Transverse colon (tissue), 4 donors: ENCODE results near the gene DND1. TPM values are rescaled to one million over a fixed set of nuclear protein-coding genes. Genes with fewer than 3 reads are reported as not detected.
A peak's percentile ranks its signal among the peaks of the same experiment; 100 is the strongest.
"Not testable (repeated sequence)": the region's sequence is repeated elsewhere in the genome, so short reads cannot be mapped to it uniquely, and the experiment has no call there.

Experiments used
- DNase-seq: peaks from one replicate; pipeline ENCODE4 v3.0.0-alpha.2; 2019
- H3K27ac ChIP-seq, 4 donors: fragments of 200-600 bp; sonication (generic); 2 replicates each; pipeline ENCODE4 v1.5.1; 2016 to 2018; ENCODE audit warnings: inconsistent platforms in 4 of 4
- H3K27me3 ChIP-seq: fragments of 200-600 bp; sonication (generic); 2 replicates; pipeline ENCODE4 v1.5.1; 2017; ENCODE audit warnings: inconsistent platforms
- H3K36me3 ChIP-seq, 4 donors: fragments of 200-600 bp; sonication (generic); 2 replicates each; pipeline ENCODE4 v1.5.1; 2017 to 2019; ENCODE audit warnings: inconsistent platforms in 4 of 4
- H3K4me1 ChIP-seq, 4 donors: fragments of 200-600 bp; sonication (generic); 2 replicates each; pipeline ENCODE4 v1.5.1; 2017 to 2020; ENCODE audit warnings: inconsistent platforms in 4 of 4
- H3K4me3 ChIP-seq, 4 donors: fragments of 200-600 bp; sonication (generic); 1 replicate in 1 of 4; 2 replicates in 3 of 4; pipeline versions ENCODE4 v1.5.1 to v1.6.1; 2017 to 2019; ENCODE audit warnings: inconsistent platforms in 4 of 4
- H3K9me3 ChIP-seq, 2 donors: fragments of 200-600 bp; sonication (generic); 2 replicates each; pipeline ENCODE4 v1.5.1; 2017 to 2019; ENCODE audit warnings: inconsistent platforms in 2 of 2
- CTCF ChIP-seq, 5 experiments: fragments of 200-600 bp in 3 of 5; fragments of 450-650 bp in 2 of 5; sonication (generic) in 3 of 5; IDR thresholded peaks; 1 replicate in 2 of 5; 2 replicates in 3 of 5; pipeline ENCODE4 v1.5.1; 2016 to 2017; ENCODE audit warnings: antibody characterized with exemption in 5 of 5, inconsistent platforms in 3 of 5, mild to moderate bottlenecking in 2 of 5, moderate library complexity in 1 of 5
- EP300 ChIP-seq: sonication (generic); formaldehyde crosslinking; IDR thresholded peaks from one replicate; pipeline ENCODE4 v1.6.1; 2017; ENCODE audit warnings: antibody characterized with exemption, low read depth
- POLR2A ChIP-seq: fragments of 450-650 bp; IDR thresholded peaks from one replicate; pipeline ENCODE4 v1.6.1; 2016; ENCODE audit warnings: antibody characterized with exemption, mild to moderate bottlenecking, moderate library complexity
- POLR2AphosphoS5 ChIP-seq, 3 donors: sonication (generic); formaldehyde crosslinking; IDR thresholded peaks; one replicate each; pipeline ENCODE4 v1.6.1; 2016; ENCODE audit warnings: antibody characterized with exemption in 3 of 3
- WGBS, 2 donors: methylation state at CpG; one replicate each; pipeline ENCODE4 v1.1.5; 2018; ENCODE audit warnings: low coverage in 1 of 2; 5-methylcytosine and 5-hydroxymethylcytosine counted together
- in situ Hi-C, 4 donors: fragments of 200-750 bp; cut with MboI; loops; one replicate each; pipeline versions ENCODE4 v1.15.0 to v1.15.1; 2017; ENCODE audit warnings: low sequenced_read_pairs in 3 of 4, low pct_ligation_motif_present in 1 of 4, low pct_unique_long_range_greater_than_20kb in 1 of 4
- intact Hi-C: fragments of 100-400 bp; cut with DNase I; formaldehyde crosslinking; loops from one replicate; pipeline ENCODE4 v1.15.1; 2023; ENCODE audit warnings: low total_unique reads
- total RNA-seq, 4 donors: library from RNA; depleted of rRNA; stranded (reverse); fragments of >200 nt; gene quantifications; one replicate each; pipeline ENCODE4 v1.1.0, GENCODE V29; 2016

Gene DND1
- total RNA-seq, 4 donors from 2014 or later, result 0.40 to 4.9 (median 2.3) TPM

GRCh38 chr5:140631036-140631417, 42.3 kb downstream of the DND1 start:
- DNase-seq, result no peak
- Histone ChIP-seq H3K27me3 (no peaks in the 10 kb centered on the region), H3K9me3 (no peaks in the 10 kb centered on the region), H3K4me1 (peaks cover 5 to 30% (median 13%) of the 10 kb centered on the region in 4 donors), H3K36me3 (no peaks in the 10 kb centered on the region), H3K4me3 (peak overlapping the region in 1 of 4 donors; percentile 62), H3K27ac (peak overlapping the region; percentile 78 to 82 (median 82))
- WGBS, 2 donors, result 56 to 85% methylated on average over 2 to 4 of the region's 4 CpGs
- intact Hi-C loops (loop anchor here (10.0 kb wide), 1 partner anchor 226 kb away; the partner anchor contains the start of gene ANKHD1), in situ Hi-C loops (loop anchor here in 3 of 4 donors (10.0 kb wide), 2 partner anchors 56 to 66 kb away; partner anchors contain the start of genes APBB3 (in 2 of the 3) and SLC35A4 (in 2 of the 3))
- TF ChIP-seq POLR2AphosphoS5 (IDR thresholded peaks at IDR 0.05) (no peak), POLR2A (peak; percentile 16), EP300 (no peak), CTCF (IDR thresholded peaks at IDR 0.05) (no peak)

- no peak for DNase-seq
- H3K27ac ChIP-seq, result peak overlapping the region; percentile 78 to 82 (median 82)
- 67% methylated on average over 2 of the region's 2 CpGs; no CpG with 5 or more reads in 1 of the 2 donors for WGBS, 2 donors
- peak overlapping the region in 1 of 4 donors; percentile 16 for H3K4me3 ChIP-seq
- H3K9me3 ChIP-seq, result no peaks in the 10 kb centered on the region
- in situ Hi-C loops (loop anchor here in 3 of 4 donors (10.0 kb wide), 2 partner anchors 56 to 66 kb away; partner anchors contain the start of genes APBB3 (in 2 of the 3) and SLC35A4 (in 2 of the 3)), intact Hi-C loops (loop anchor here (10.0 kb wide), 1 partner anchor 226 kb away; the partner anchor contains the start of gene ANKHD1)
- peaks cover 5 to 30% (median 13%) of the 10 kb centered on the region in 4 donors for H3K4me1 ChIP-seq
- no peaks in the 10 kb centered on the region for H3K36me3 ChIP-seq
- H3K27me3 ChIP-seq, result no peaks in the 10 kb centered on the region
- no peak for TF ChIP-seq POLR2A
- no peak for TF ChIP-seq CTCF (IDR thresholded peaks at IDR 0.05)
- TF ChIP-seq POLR2AphosphoS5 (IDR thresholded peaks at IDR 0.05), result no peak
- no peak for TF ChIP-seq EP300
Observed at GRCh38 chr5:140630292-140631035, 42.9 kb downstream of the DND1 start.

GRCh38 chr5:140628711-140629110, 44.7 kb downstream of the DND1 start:
- no peaks in the 10 kb centered on the region for H3K27me3 ChIP-seq
- peaks cover 5 to 25% (median 13%) of the 10 kb centered on the region in 4 donors for H3K4me1 ChIP-seq
- WGBS, 2 donors, result 42% methylated on average over 1 of the region's 1 CpG; no CpG with 5 or more reads in 1 of the 2 donors
- H3K9me3 ChIP-seq, result no peaks in the 10 kb centered on the region
- H3K27ac ChIP-seq, result no peak overlapping the region
- DNase-seq, result no peak
- no peak for TF ChIP-seq CTCF (IDR thresholded peaks at IDR 0.05)
- TF ChIP-seq EP300, result no peak
- no peak for TF ChIP-seq POLR2A
- no peak for TF ChIP-seq POLR2AphosphoS5 (IDR thresholded peaks at IDR 0.05)
- H3K36me3 ChIP-seq, result no peaks in the 10 kb centered on the region
- in situ Hi-C loops (no loop called here), intact Hi-C loops (no loop called here)
- no peak overlapping the region for H3K4me3 ChIP-seq

- H3K27me3 ChIP-seq, result no peaks in the 10 kb centered on the region
- H3K27ac ChIP-seq, result no peak overlapping the region
- TF ChIP-seq POLR2A (no peak), EP300 (no peak), CTCF (IDR thresholded peaks at IDR 0.05) (no peak), POLR2AphosphoS5 (IDR thresholded peaks at IDR 0.05) (no peak)
- in situ Hi-C loops (no loop called here), intact Hi-C loops (no loop called here)
- peaks cover 0 to 18% (median 7%) of the 10 kb centered on the region in 4 donors for H3K4me1 ChIP-seq
- no peaks in the 10 kb centered on the region for H3K36me3 ChIP-seq
- DNase-seq, result no peak
- H3K9me3 ChIP-seq, result no peaks in the 10 kb centered on the region
- H3K4me3 ChIP-seq, result no peak overlapping the region
- WGBS, 2 donors, result 78 to 96% methylated on average over 5 to 6 of the region's 6 CpGs
Observed at GRCh38 chr5:140627972-140628371, 45.4 kb downstream of the DND1 start.

- in situ Hi-C loops, H3K4me3 ChIP-seq, H3K36me3 ChIP-seq, DNase-seq, H3K4me1 ChIP-seq, H3K27me3 ChIP-seq, intact Hi-C loops, H3K27ac ChIP-seq, H3K9me3 ChIP-seq: not testable (repeated sequence)
- 85 to 89% methylated on average over 3 to 10 of the region's 10 CpGs for WGBS, 2 donors
Observed at GRCh38 chr5:140624886-140625285, 48.5 kb downstream of the DND1 start.

GRCh38 chr5:140623061-140623460, 50.3 kb downstream of the DND1 start:
- H3K27ac ChIP-seq, H3K4me1 ChIP-seq, H3K9me3 ChIP-seq, H3K36me3 ChIP-seq, intact Hi-C loops, H3K27me3 ChIP-seq, H3K4me3 ChIP-seq, in situ Hi-C loops, DNase-seq: not testable (repeated sequence)
